Trophoblast cell (in vitro differentiated cells and primary cell): ENCODE data around the gene UCN2.

Experiments
- DNase-seq, 2 donors: peaks; one replicate each; pipeline ENCODE4 v3.0.0-alpha.2; 2016
- H2AFZ ChIP-seq: 2 replicates; pipeline ENCODE4 v1.6.1; 2013; ENCODE audit warnings: low read length, moderate library complexity, mild to moderate bottlenecking; ENCODE audit not compliant: insufficient read depth, poor library complexity
- H2AK5ac ChIP-seq: 2 replicates; pipeline ENCODE4 v1.6.1; 2013; ENCODE audit warnings: mild to moderate bottlenecking, low read length
- H2BK120ac ChIP-seq: 2 replicates; pipeline ENCODE4 v1.6.1; 2013; ENCODE audit warnings: low read length, mild to moderate bottlenecking, moderate library complexity; ENCODE audit not compliant: insufficient read depth, poor library complexity
- H2BK12ac ChIP-seq: 2 replicates; pipeline ENCODE4 v1.6.1; 2013; ENCODE audit warnings: mild to moderate bottlenecking, low read length, moderate library complexity
- H2BK5ac ChIP-seq: 2 replicates; pipeline ENCODE4 v1.6.1; 2013; ENCODE audit warnings: low read length, low read depth, moderate library complexity, mild to moderate bottlenecking; ENCODE audit not compliant: poor library complexity
- H3K14ac ChIP-seq: 2 replicates; pipeline ENCODE4 v1.6.1; 2013; ENCODE audit warnings: mild to moderate bottlenecking, low read length
- H3K18ac ChIP-seq: 2 replicates; pipeline ENCODE4 v1.6.1; 2013; ENCODE audit warnings: mild to moderate bottlenecking, low read length
- H3K23ac ChIP-seq: 2 replicates; pipeline ENCODE4 v1.6.1; 2013; ENCODE audit warnings: low read length
- H3K27ac ChIP-seq: 2 replicates; pipeline ENCODE4 v1.5.1; 2013; ENCODE audit warnings: low read depth, mild to moderate bottlenecking, inconsistent platforms, low read length, moderate library complexity
- H3K27me3 ChIP-seq: 2 replicates; pipeline ENCODE4 v1.6.1; 2013; ENCODE audit warnings: inconsistent platforms, mild to moderate bottlenecking, low read length, moderate library complexity; ENCODE audit not compliant: insufficient read depth
- H3K36me3 ChIP-seq, 2 experiments: 1 replicate in 1 of 2; 2 replicates in 1 of 2; pipeline ENCODE4 v1.6.1; 2013; ENCODE audit warnings: low read length in 2 of 2, mild to moderate bottlenecking in 2 of 2, moderate library complexity in 1 of 2; ENCODE audit not compliant: insufficient read depth in 2 of 2, control insufficient read depth in 1 of 2
- H3K4ac ChIP-seq: 2 replicates; pipeline ENCODE4 v1.6.1; 2013; ENCODE audit warnings: low read depth, mild to moderate bottlenecking, low read length, moderate library complexity
- H3K4me1 ChIP-seq, 2 experiments: 1 replicate in 1 of 2; 2 replicates in 1 of 2; pipeline ENCODE4 v1.6.1; 2013; ENCODE audit warnings: low read length in 2 of 2, mild to moderate bottlenecking in 2 of 2, moderate library complexity in 1 of 2; ENCODE audit not compliant: insufficient read depth in 2 of 2, control insufficient read depth in 1 of 2
- H3K4me2 ChIP-seq: 2 replicates; pipeline ENCODE4 v1.6.1; 2013; ENCODE audit warnings: inconsistent platforms, mild to moderate bottlenecking, low read length, moderate library complexity
- H3K4me3 ChIP-seq: 2 replicates; pipeline ENCODE4 v1.5.1; 2013; ENCODE audit warnings: mild to moderate bottlenecking, low read depth, low read length, inconsistent platforms
- H3K79me1 ChIP-seq: one replicate; pipeline ENCODE4 v1.6.1; 2013; ENCODE audit warnings: low read length
- H3K79me2 ChIP-seq: 2 replicates; pipeline ENCODE4 v1.6.1; 2013; ENCODE audit warnings: low read length, mild to moderate bottlenecking; ENCODE audit not compliant: control insufficient read depth, insufficient read depth, poor library complexity
- H3K9ac ChIP-seq: 2 replicates; pipeline ENCODE4 v1.6.1; 2013; ENCODE audit warnings: mild to moderate bottlenecking, low read length
- H3K9me3 ChIP-seq: 2 replicates; pipeline ENCODE4 v1.6.1; 2013; ENCODE audit warnings: low read depth, mild to moderate bottlenecking, control low read depth, inconsistent platforms, low read length; ENCODE audit not compliant: insufficient read depth
- H4K12ac ChIP-seq: 2 replicates; pipeline ENCODE4 v1.6.1; 2013; ENCODE audit warnings: low read depth, mild to moderate bottlenecking, low read length, moderate library complexity
- H4K8ac ChIP-seq: 2 replicates; pipeline ENCODE4 v1.6.1; 2013; ENCODE audit warnings: low read depth, mild to moderate bottlenecking, low read length, moderate library complexity
- H4K91ac ChIP-seq: one replicate; pipeline ENCODE4 v1.6.1; 2013; ENCODE audit warnings: low read depth, mild to moderate bottlenecking, low read length, moderate library complexity
- WGBS: extraction: QIAGEN DNeasy Blood & Tissue Kit; methylation state at CpG from one replicate; pipeline ENCODE4 v1.1.7; 2013; ENCODE audit warnings: missing lambda C conversion rate; ENCODE audit not compliant: insufficient read length, insufficient coverage; ENCODE audit errors: extremely low coverage; 5-methylcytosine and 5-hydroxymethylcytosine counted together

UCN2 gene

GRCh38 chr3:48555949-48556795 lies 7.4 kb downstream of the UCN2 start:
- peak overlapping the region; percentile 73 for H3K4ac ChIP-seq
- H3K79me2 ChIP-seq = peaks cover 9% of the 10 kb centered on the region
- H2AFZ ChIP-seq = peak overlapping the region; percentile 32
- peak in 1 of 2 donors; percentile 26 for DNase-seq
- no peaks in the 10 kb centered on the region for H3K27me3 ChIP-seq
- peaks cover 27% of the 10 kb centered on the region in 2 experiments for H3K4me1 ChIP-seq
- H3K4me3 ChIP-seq = peak overlapping the region; percentile 89
- H2BK5ac ChIP-seq = peak overlapping the region; percentile 45
- peak overlapping the region; percentile 36 for H4K91ac ChIP-seq
- H3K4me2 ChIP-seq = peak overlapping the region; percentile 79
- peak overlapping the region; percentile 71 for H3K9ac ChIP-seq
- H3K18ac ChIP-seq = peak overlapping the region; percentile 53
- peak overlapping the region; percentile 60 for H4K12ac ChIP-seq
- no peak overlapping the region for H3K23ac ChIP-seq
- peak overlapping the region; percentile 54 for H2BK12ac ChIP-seq
- H3K14ac ChIP-seq = peak overlapping the region; percentile 69
- H3K36me3 ChIP-seq = peaks cover 0 to 3% of the 10 kb centered on the region in 2 experiments
- no CpG with 5 or more reads among the region's 29 CpGs for WGBS
- no peaks in the 10 kb centered on the region for H3K9me3 ChIP-seq
- peak overlapping the region; percentile 67 for H2AK5ac ChIP-seq
- H3K79me1 ChIP-seq = peaks cover 9% of the 10 kb centered on the region
- peak overlapping the region; percentile 62 for H4K8ac ChIP-seq
- peak overlapping the region; percentile 44 for H2BK120ac ChIP-seq
- H3K27ac ChIP-seq = no peak overlapping the region

GRCh38 chr3:48555231-48555948 lies 8.2 kb downstream of the UCN2 start:
- Histone ChIP-seq H3K36me3 (peaks cover 0 to 4% of the 10 kb centered on the region in 2 experiments), H2BK120ac (no peak overlapping the region), H3K79me1 (peaks cover 9% of the 10 kb centered on the region), H3K27me3 (no peaks in the 10 kb centered on the region), H3K23ac (no peak overlapping the region), H3K4me2 (peak overlapping the region; percentile 79), H2BK12ac (no peak overlapping the region), H2AFZ (no peak overlapping the region), H4K91ac (no peak overlapping the region), H3K79me2 (peaks cover 9% of the 10 kb centered on the region), H2AK5ac (no peak overlapping the region), H3K4me1 (peaks cover 21 to 22% of the 10 kb centered on the region in 2 experiments), H3K14ac (no peak overlapping the region), H3K9me3 (no peaks in the 10 kb centered on the region), H3K27ac (no peak overlapping the region), H4K12ac (no peak overlapping the region), H4K8ac (no peak overlapping the region), H3K4me3 (no peak overlapping the region), H3K18ac (no peak overlapping the region), H2BK5ac (no peak overlapping the region), H3K9ac (no peak overlapping the region), H3K4ac (no peak overlapping the region)
- DNase-seq = peak in 1 of 2 donors; percentile 16
- WGBS = no CpG with 5 or more reads among the region's 10 CpGs

DNA sequence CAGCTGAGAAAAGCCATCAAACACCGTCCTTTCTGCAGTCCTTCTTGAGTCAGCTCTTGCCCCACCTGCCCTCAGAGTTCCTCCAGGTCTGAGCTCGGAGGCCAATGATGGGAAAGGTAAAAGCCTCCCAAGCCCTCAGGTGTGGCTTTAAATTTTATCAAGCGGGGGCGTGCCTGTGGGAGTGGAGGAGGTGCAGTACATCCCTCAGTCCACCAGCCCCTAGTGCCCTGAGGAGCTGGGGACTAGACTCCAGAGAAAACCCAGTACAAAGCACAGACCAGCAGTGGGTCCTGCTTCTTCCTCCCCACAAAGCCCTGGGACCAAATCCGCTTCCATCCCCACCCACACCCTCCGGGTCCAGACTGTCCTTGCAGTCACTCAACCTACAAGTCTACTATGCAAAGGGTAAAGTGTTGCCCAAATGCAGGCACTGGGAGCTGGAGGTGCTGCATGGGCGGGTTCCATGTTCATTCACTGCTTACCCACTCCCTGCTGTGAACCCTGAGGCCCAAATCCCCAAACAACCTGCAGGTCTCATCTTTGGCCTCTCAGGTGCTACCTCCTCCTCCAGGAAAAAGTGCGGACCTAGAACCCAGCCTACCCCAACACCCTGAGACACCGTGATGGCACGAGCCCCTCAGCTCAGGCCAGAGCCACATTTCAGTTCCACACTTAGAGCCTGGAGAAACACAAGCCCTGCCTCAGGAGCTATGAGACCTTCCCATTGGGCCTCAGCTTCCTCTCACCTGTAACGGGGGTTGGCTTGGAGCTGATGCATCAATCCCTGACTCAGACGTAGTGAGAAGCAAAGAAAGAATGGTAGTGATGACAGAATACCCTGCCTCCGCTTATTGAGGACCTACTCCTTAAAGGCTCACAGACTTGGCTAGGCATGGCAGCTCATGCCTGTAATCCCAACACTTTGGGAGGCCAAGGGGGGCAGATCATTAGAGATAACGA lies 9.4 kb downstream of the UCN2 start:
- H3K14ac ChIP-seq = no peak overlapping the region
- H2AFZ ChIP-seq = no peak overlapping the region
- no peak overlapping the region for H3K18ac ChIP-seq
- H4K8ac ChIP-seq = no peak overlapping the region
- no peaks in the 10 kb centered on the region for H3K9me3 ChIP-seq
- H4K91ac ChIP-seq = no peak overlapping the region
- no peak overlapping the region for H2BK120ac ChIP-seq
- no peak overlapping the region for H3K4ac ChIP-seq
- DNase-seq = peak; percentile 82 to 90
- H3K79me2 ChIP-seq = peaks cover 9% of the 10 kb centered on the region
- no peak overlapping the region for H2BK12ac ChIP-seq
- no peak overlapping the region for H3K4me3 ChIP-seq
- peaks cover 0 to 13% of the 10 kb centered on the region in 2 experiments for H3K36me3 ChIP-seq
- H3K9ac ChIP-seq = no peak overlapping the region
- no peak overlapping the region for H4K12ac ChIP-seq
- no peak overlapping the region for H3K4me2 ChIP-seq
- H3K4me1 ChIP-seq = peaks cover 19 to 22% of the 10 kb centered on the region in 2 experiments
- H3K79me1 ChIP-seq = peaks cover 9% of the 10 kb centered on the region
- H3K27me3 ChIP-seq = no peaks in the 10 kb centered on the region
- no peak overlapping the region for H3K23ac ChIP-seq
- no peak overlapping the region for H3K27ac ChIP-seq
- peak overlapping the region; percentile 3 for H2AK5ac ChIP-seq
- no CpG with 5 or more reads among the region's 14 CpGs for WGBS
- H2BK5ac ChIP-seq = no peak overlapping the region

DNA sequence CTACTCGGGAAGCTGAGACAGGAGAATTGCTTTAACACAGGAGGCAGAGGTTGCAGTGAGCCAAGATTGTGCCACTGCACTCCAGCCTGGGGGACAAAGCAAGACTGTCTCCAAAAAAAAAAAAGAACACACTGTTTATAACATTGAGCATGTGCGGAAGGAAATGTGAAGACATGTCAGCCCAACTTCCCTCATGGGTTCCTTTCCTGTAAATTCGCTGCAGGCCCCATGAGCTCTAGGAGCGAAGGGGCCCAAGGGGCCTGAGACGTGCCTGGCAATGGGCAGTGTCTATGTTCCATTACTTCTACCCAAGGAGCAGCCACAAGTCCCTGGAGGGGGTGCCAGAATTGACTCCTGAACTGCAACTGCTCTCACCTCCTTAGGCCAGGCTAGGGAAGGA lies 10.2 kb downstream of the UCN2 start:
- H3K4me1 ChIP-seq = peaks cover 19 to 22% of the 10 kb centered on the region in 2 experiments
- no peak overlapping the region for H3K4me3 ChIP-seq
- no peak for DNase-seq
- no CpG with 5 or more reads among the region's 5 CpGs for WGBS
- H3K23ac ChIP-seq = no peak overlapping the region
- H3K79me1 ChIP-seq = peaks cover 9% of the 10 kb centered on the region
- H2BK5ac ChIP-seq = no peak overlapping the region
- no peak overlapping the region for H4K91ac ChIP-seq
- H3K4ac ChIP-seq = no peak overlapping the region
- H3K79me2 ChIP-seq = peaks cover 9% of the 10 kb centered on the region
- peaks cover 0 to 17% of the 10 kb centered on the region in 2 experiments for H3K36me3 ChIP-seq
- H3K27me3 ChIP-seq = no peaks in the 10 kb centered on the region
- no peak overlapping the region for H2BK120ac ChIP-seq
- H2AK5ac ChIP-seq = no peak overlapping the region
- no peak overlapping the region for H3K27ac ChIP-seq
- H4K12ac ChIP-seq = no peak overlapping the region
- H3K9me3 ChIP-seq = no peaks in the 10 kb centered on the region
- no peak overlapping the region for H3K18ac ChIP-seq
- H2AFZ ChIP-seq = no peak overlapping the region
- no peak overlapping the region for H3K9ac ChIP-seq
- no peak overlapping the region for H2BK12ac ChIP-seq
- H4K8ac ChIP-seq = no peak overlapping the region
- no peak overlapping the region for H3K4me2 ChIP-seq
- H3K14ac ChIP-seq = no peak overlapping the region
